Panc1 (cell line): Measurements from ENCODE around the gene BPIFA1. TPM values are rescaled to one million over a fixed set of nuclear protein-coding genes. Genes with fewer than 3 reads are reported as not detected.

ENCODE experiments used
- ATAC-seq: fragments of 200-7000 bp; cut with Tn5 transposase; 2 replicates; pipeline ENCODE4 v1.9.1; 2020; ENCODE audit warnings: mild to moderate bottlenecking, moderate library complexity
- BruUV-seq: library from RNA; stranded (reverse); fragments of 400-500 nt; replicated peaks from 2 replicates; lab custom pipeline; 2021; lab: Mats Ljungman, UMichigan
- CTCF ChIA-PET: fragments of 300-600 bp; sonication (Branson Sonifier 250); formaldehyde crosslinking; loops from one replicate; lab custom pipeline; 2022; ENCODE audit warnings: antibody characterized with exemption; lab: Charles Lee
- POLR2A ChIA-PET: fragments of 300-600 bp; sonication (Branson Sonifier 250); formaldehyde crosslinking; loops from one replicate; lab custom pipeline; 2022; ENCODE audit warnings: antibody characterized with exemption; lab: Charles Lee
- DNase-seq: peaks from one replicate; pipeline ENCODE4 v3.0.0-alpha.2; 2010; ENCODE audit warnings: low read depth, low spot score
- H3K27ac ChIP-seq: 2 replicates; pipeline ENCODE4 v1.5.1; 2011; ENCODE audit warnings: mild to moderate bottlenecking, low read length, inconsistent platforms
- H3K27me3 ChIP-seq: fragments of 200-500 bp; sonication (Bioruptor generic); 2 replicates; pipeline ENCODE4 v1.6.0; 2014; ENCODE audit warnings: low read length, inconsistent platforms; ENCODE audit not compliant: control insufficient read depth, insufficient read depth
- H3K36me3 ChIP-seq: fragments of 200-500 bp; sonication (Bioruptor generic); 2 replicates; pipeline ENCODE4 v1.5.1; 2014; ENCODE audit warnings: inconsistent platforms, mild to moderate bottlenecking, low read length, moderate library complexity; ENCODE audit not compliant: control insufficient read depth, insufficient read depth
- H3K4me1 ChIP-seq: 2 replicates; pipeline ENCODE4 v1.5.1; 2011; ENCODE audit warnings: inconsistent platforms, mild to moderate bottlenecking, low read length, moderate library complexity; ENCODE audit not compliant: control insufficient read depth, insufficient read depth
- H3K4me3 ChIP-seq, 2 experiments: 2 replicates each; pipeline ENCODE4 v1.5.1; 2011 to 2012; ENCODE audit warnings: low read depth in 2 of 2, low read length in 2 of 2, mild to moderate bottlenecking in 2 of 2, inconsistent platforms in 1 of 2, moderate library complexity in 1 of 2
- H3K9me3 ChIP-seq: fragments of 200-500 bp; sonication (Bioruptor generic); 2 replicates; pipeline ENCODE4 v1.5.1; 2014; ENCODE audit warnings: low read depth, mild to moderate bottlenecking, inconsistent platforms, low read length, moderate library complexity; ENCODE audit not compliant: control insufficient read depth, insufficient read depth
- POLR2AphosphoS5 ChIP-seq: IDR thresholded peaks from 2 replicates; pipeline ENCODE4 v1.6.1; 2012; ENCODE audit warnings: mild to moderate bottlenecking, low read depth, low read length, moderate library complexity
- SIN3A ChIP-seq: IDR thresholded peaks from 2 replicates; pipeline ENCODE4 v1.6.1; 2012; ENCODE audit warnings: low read depth, mild to moderate bottlenecking, low read length, moderate library complexity, borderline replicate concordance; ENCODE audit not compliant: insufficient read depth
- TCF7L2 ChIP-seq: IDR thresholded peaks from 2 replicates; pipeline ENCODE4 v1.6.1; 2011; ENCODE audit warnings: mild to moderate bottlenecking, low read depth, low read length, inconsistent platforms
- in situ Hi-C: cut with HindIII; loops from 2 replicates; pipeline ENCODE4 v1.10.0; 2016; ENCODE audit warnings: low sequenced_read_pairs, low pct_unique_long_range_greater_than_20kb
- intact Hi-C: fragments of 100-400 bp; cut with micrococcal nuclease; formaldehyde crosslinking; loops from one replicate; pipeline ENCODE4 v1.10.0; 2022; ENCODE audit not compliant: unreplicated experiment
- total RNA-seq: library from RNA; stranded (reverse); gene quantifications from one replicate; pipeline ENCODE4 v1.2.1, GENCODE V29; 2021; ENCODE audit not compliant: unreplicated experiment
- TF ChIP-seq, protein P1 (sequence below), 2 experiments: IDR thresholded peaks; 2 replicates each; pipeline ENCODE4 v1.6.1; 2011 to 2012; ENCODE audit warnings: low read depth in 2 of 2, control low read depth in 1 of 2, low read length in 1 of 2, mild to moderate bottlenecking in 1 of 2, moderate library complexity in 1 of 2; ENCODE audit not compliant: insufficient read depth in 1 of 2
- TF ChIP-seq, protein P2 (sequence below): fragments of 450-650 bp; IDR thresholded peaks from 2 replicates; pipeline ENCODE4 v1.5.1; 2017; ENCODE audit warnings: mild to moderate bottlenecking

The BPIFA1 gene
- total RNA-seq, 1 experiment from 2014 or later: not detected

DNA sequence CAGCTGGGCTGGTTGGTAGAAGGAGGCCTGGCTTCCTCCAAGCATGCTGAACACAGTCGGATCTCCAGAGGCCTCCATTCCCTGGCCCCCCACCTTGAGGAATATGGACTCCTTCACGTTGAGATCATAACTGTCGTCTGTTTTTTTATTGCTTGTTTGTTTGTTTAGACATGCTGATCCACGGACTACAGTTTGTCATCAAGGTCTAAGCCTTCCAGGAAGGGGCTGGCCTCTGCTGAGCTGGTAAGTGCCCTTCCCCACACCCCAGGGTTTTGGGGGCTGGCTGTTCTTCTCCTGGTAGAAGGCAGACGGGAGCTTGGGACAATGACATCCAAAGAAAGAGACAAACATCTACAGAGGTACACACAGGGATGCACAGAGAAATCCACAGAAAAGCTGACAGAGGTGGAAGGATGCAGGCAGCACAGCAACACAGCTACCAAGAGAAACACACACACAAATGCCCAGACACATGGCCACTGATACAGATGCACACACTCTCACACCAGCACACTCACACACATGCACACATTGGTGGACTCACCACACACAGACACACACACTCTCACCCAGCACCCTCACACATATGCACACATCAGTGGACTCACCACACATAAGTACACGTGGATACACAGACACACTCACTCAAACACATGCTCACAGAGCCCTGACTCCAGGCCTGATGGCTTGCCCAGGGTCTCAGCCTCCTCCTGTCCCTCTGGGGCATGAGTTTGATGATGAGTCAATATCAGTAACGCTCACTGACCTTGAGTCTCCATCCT lies 6.7 kb downstream of the BPIFA1 start:
- no peaks in the 10 kb centered on the region for H3K36me3 ChIP-seq
- ChIA-PET POLR2A (no interaction called here), CTCF (no interaction called here)
- no peaks in the 10 kb centered on the region for H3K4me1 ChIP-seq
- DNase-seq (no peak), ATAC-seq (no peak)
- in situ Hi-C loops: no loop called here
- H3K9me3 ChIP-seq: no peaks in the 10 kb centered on the region
- H3K4me3 ChIP-seq: no peak overlapping the region
- intact Hi-C loops: no loop called here
- no peak overlapping the region for H3K27ac ChIP-seq
- TF ChIP-seq POLR2AphosphoS5: no peak
- TF ChIP-seq, protein P1, sequence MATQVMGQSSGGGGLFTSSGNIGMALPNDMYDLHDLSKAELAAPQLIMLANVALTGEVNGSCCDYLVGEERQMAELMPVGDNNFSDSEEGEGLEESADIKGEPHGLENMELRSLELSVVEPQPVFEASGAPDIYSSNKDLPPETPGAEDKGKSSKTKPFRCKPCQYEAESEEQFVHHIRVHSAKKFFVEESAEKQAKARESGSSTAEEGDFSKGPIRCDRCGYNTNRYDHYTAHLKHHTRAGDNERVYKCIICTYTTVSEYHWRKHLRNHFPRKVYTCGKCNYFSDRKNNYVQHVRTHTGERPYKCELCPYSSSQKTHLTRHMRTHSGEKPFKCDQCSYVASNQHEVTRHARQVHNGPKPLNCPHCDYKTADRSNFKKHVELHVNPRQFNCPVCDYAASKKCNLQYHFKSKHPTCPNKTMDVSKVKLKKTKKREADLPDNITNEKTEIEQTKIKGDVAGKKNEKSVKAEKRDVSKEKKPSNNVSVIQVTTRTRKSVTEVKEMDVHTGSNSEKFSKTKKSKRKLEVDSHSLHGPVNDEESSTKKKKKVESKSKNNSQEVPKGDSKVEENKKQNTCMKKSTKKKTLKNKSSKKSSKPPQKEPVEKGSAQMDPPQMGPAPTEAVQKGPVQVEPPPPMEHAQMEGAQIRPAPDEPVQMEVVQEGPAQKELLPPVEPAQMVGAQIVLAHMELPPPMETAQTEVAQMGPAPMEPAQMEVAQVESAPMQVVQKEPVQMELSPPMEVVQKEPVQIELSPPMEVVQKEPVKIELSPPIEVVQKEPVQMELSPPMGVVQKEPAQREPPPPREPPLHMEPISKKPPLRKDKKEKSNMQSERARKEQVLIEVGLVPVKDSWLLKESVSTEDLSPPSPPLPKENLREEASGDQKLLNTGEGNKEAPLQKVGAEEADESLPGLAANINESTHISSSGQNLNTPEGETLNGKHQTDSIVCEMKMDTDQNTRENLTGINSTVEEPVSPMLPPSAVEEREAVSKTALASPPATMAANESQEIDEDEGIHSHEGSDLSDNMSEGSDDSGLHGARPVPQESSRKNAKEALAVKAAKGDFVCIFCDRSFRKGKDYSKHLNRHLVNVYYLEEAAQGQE (IDR thresholded peaks at IDR 0.05; ENCODE audit: insufficient read depth in 1 of 2, low read depth in 2 of 2, low read length in 1 of 2): no peak
- TF ChIP-seq, protein P2, sequence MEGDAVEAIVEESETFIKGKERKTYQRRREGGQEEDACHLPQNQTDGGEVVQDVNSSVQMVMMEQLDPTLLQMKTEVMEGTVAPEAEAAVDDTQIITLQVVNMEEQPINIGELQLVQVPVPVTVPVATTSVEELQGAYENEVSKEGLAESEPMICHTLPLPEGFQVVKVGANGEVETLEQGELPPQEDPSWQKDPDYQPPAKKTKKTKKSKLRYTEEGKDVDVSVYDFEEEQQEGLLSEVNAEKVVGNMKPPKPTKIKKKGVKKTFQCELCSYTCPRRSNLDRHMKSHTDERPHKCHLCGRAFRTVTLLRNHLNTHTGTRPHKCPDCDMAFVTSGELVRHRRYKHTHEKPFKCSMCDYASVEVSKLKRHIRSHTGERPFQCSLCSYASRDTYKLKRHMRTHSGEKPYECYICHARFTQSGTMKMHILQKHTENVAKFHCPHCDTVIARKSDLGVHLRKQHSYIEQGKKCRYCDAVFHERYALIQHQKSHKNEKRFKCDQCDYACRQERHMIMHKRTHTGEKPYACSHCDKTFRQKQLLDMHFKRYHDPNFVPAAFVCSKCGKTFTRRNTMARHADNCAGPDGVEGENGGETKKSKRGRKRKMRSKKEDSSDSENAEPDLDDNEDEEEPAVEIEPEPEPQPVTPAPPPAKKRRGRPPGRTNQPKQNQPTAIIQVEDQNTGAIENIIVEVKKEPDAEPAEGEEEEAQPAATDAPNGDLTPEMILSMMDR: no peak
- TF ChIP-seq TCF7L2: no peak
- no peak for TF ChIP-seq SIN3A
- BruUV-seq: no TSS peak
- H3K27me3 ChIP-seq: peaks cover 4% of the 10 kb centered on the region

DNA sequence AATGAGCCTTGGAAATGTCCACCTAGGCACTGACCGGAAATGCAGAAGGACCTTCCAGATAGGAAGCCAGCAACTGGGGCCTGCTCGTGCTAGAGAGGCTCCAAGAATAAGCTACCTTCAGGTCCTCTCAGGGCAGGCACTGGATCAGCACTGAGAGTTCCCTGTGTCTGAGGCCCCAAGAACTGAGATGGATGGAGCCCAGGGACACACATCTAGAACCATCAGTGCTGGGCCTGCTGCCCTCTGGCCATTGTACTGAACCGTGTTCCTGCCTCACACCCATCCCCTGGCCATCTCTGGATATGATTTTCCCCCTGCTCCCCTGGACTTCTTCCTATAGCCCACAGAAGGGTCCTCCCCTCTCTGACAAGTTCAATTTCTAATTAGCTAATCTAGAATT lies 10.3 kb downstream of the BPIFA1 start:
- ATAC-seq (no peak), DNase-seq (no peak)
- Histone ChIP-seq H3K27me3 (no peaks in the 10 kb centered on the region; the same call in 1 of the 2 replicates), H3K36me3 (no peaks in the 10 kb centered on the region), H3K27ac (no peak overlapping the region), H3K4me3 (no peak overlapping the region), H3K9me3 (no peaks in the 10 kb centered on the region), H3K4me1 (no peaks in the 10 kb centered on the region)
- intact Hi-C loops (no loop called here), in situ Hi-C loops (no loop called here)
- TF ChIP-seq, protein P1 (IDR thresholded peaks at IDR 0.05; ENCODE audit: insufficient read depth in 1 of 2, low read depth in 2 of 2, low read length in 1 of 2): no peak
- no peak for TF ChIP-seq POLR2AphosphoS5
- no peak for TF ChIP-seq SIN3A
- TF ChIP-seq, protein P2: no peak
- no peak for TF ChIP-seq TCF7L2
- BruUV-seq: no TSS peak
- POLR2A ChIA-PET: no interaction called here
- CTCF ChIA-PET: no interaction called here
